Common myeloid progenitor, CD34-positive (primary cell): ENCODE results near the gene NOL4L. TPM values are rescaled to one million over a fixed set of nuclear protein-coding genes. Genes with fewer than 3 reads are reported as not detected.

ENCODE experiments used
- CTCF ChIA-PET: fragments of 350-600 bp; sonication (Branson Sonifier 250); formaldehyde crosslinking; loops from one replicate; lab custom pipeline; 2021; ENCODE audit warnings: antibody characterized with exemption; lab: Charles Lee
- POLR2A ChIA-PET: fragments of 350-600 bp; sonication (Branson Sonifier 250); formaldehyde crosslinking; loops from one replicate; lab custom pipeline; 2021; ENCODE audit warnings: antibody characterized with exemption; lab: Charles Lee
- DNase-seq, 3 donors: peaks; one replicate each; pipeline versions ENCODE4 v3.0.0 to v3.0.0-alpha.2; 2013
- H3K27ac ChIP-seq, 2 experiments: 1 replicate in 1 of 2; 2 replicates in 1 of 2; pipeline ENCODE4 v1.7.0; 2013; ENCODE audit warnings: inconsistent platforms in 2 of 2, low read length in 2 of 2, mild to moderate bottlenecking in 2 of 2, low read depth in 1 of 2, moderate library complexity in 1 of 2; ENCODE audit not compliant: severe bottlenecking in 2 of 2, insufficient read depth in 1 of 2, poor library complexity in 1 of 2
- H3K27me3 ChIP-seq, 5 experiments: replicated peaks in 2 of 5; 1 replicate in 3 of 5; 2 replicates in 2 of 5; pipeline versions ENCODE4 v1.6.1 to v1.7.0; 2013; ENCODE audit warnings: low read length in 4 of 5, mild to moderate bottlenecking in 2 of 5, moderate library complexity in 2 of 5, inconsistent platforms in 1 of 5; ENCODE audit not compliant: insufficient read depth in 5 of 5, control insufficient read depth in 4 of 5
- H3K36me3 ChIP-seq, 4 experiments: 1 replicate in 2 of 4; 2 replicates in 2 of 4; pipeline versions ENCODE4 v1.6.1 to v1.7.0; 2013; ENCODE audit warnings: low read length in 3 of 4, control low read depth in 1 of 4, mild to moderate bottlenecking in 1 of 4; ENCODE audit not compliant: control insufficient read depth in 4 of 4, insufficient read depth in 4 of 4
- H3K4me1 ChIP-seq, 4 experiments: 1 replicate in 3 of 4; 2 replicates in 1 of 4; pipeline versions ENCODE4 v1.6.1 to v1.7.1; 2013; ENCODE audit warnings: low read length in 3 of 4, mild to moderate bottlenecking in 3 of 4, control low read depth in 1 of 4, inconsistent platforms in 1 of 4, moderate library complexity in 1 of 4; ENCODE audit not compliant: control insufficient read depth in 4 of 4, insufficient read depth in 4 of 4; ENCODE audit errors: control extremely low read depth in 1 of 4
- H3K4me3 ChIP-seq, 7 experiments: 1 replicate in 4 of 7; 2 replicates in 3 of 7; pipeline versions ENCODE4 v1.5.1 to v1.7.0; 2013; ENCODE audit warnings: mild to moderate bottlenecking in 7 of 7, low read length in 6 of 7, moderate library complexity in 6 of 7, inconsistent platforms in 2 of 7, low read depth in 2 of 7, control low read depth in 1 of 7; ENCODE audit not compliant: insufficient read depth in 4 of 7, control insufficient read depth in 1 of 7; ENCODE audit errors: extremely low read depth in 1 of 7
- H3K9me3 ChIP-seq, 5 experiments: 1 replicate in 4 of 5; 2 replicates in 1 of 5; pipeline versions ENCODE4 v1.6.1 to v1.7.1; 2013; ENCODE audit warnings: low read length in 4 of 5, mild to moderate bottlenecking in 2 of 5, inconsistent platforms in 1 of 5, low read depth in 1 of 5, moderate library complexity in 1 of 5; ENCODE audit not compliant: control insufficient read depth in 4 of 5, insufficient read depth in 2 of 5; ENCODE audit errors: control extremely low read depth in 1 of 5
- WGBS: methylation state at CpG from one replicate; pipeline ENCODE4 v1.1.5; 2013; ENCODE audit not compliant: insufficient coverage; 5-methylcytosine and 5-hydroxymethylcytosine counted together
- polyA plus RNA-seq: library from polyadenylated mRNA; unstranded; fragments of 120-200 nt; gene quantifications from one replicate; pipeline ENCODE4 v1.2.1, GENCODE V29; 2013

NOL4L gene, protein sequence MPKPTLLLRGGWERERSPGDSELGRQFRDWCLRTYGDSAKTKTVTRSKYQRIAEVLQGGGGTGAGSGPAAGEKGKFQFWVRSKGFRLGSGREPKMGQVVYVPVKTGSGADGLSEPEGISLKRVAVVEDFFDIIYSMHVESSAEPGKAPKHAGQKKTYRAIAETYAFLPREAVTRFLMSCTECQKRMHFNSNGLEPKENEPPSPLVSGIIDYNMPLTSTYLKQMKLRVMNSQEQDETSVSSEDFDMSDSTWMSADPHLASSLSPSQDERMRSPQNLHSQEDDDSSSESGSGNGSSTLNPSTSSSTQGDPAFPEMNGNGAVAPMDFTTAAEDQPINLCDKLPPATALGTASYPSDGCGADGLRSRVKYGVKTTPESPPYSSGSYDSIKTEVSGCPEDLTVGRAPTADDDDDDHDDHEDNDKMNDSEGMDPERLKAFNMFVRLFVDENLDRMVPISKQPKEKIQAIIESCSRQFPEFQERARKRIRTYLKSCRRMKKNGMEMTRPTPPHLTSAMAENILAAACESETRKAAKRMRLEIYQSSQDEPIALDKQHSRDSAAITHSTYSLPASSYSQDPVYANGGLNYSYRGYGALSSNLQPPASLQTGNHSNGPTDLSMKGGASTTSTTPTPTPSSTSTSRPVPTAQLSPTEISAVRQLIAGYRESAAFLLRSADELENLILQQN
- polyA plus RNA-seq = 28.2 TPM

DNA sequence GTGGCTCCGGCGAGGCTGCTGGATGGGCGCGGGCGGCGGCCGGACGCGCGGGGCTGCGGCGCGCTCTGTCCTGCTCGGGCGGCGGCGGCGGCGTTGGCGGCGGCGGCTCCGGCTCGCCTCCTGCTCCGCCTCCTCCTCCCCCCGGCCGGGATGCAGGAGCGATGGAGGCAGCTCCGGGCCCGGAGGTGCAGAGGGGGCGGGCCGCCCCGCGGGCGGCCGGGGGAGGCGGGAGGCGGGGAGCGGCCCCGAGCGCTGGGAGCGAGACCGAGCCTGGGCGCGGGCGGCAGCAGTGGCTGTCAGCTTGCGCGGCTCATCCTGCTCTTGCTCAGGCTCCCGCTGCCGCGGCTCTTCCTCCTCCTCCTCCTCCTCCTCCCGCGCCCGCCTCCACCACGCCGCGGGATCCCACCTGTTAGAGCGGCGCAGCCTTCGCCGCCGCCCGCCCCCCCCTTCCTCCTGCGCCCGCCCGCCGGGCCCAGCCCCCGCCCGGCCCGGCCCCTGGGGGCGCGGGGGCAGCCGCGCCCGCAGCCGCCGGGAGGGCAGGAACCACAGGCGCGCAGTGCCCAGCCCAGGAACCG, at the start of gene NOL4L:
TSS of gene NOL4L (minus strand) at position 323 of the 575 bp plus-strand sequence. CDS start 443 bp downstream, outside the sequence.
- WGBS = 0% methylated on average over 50 of the region's 80 CpGs
- Histone ChIP-seq H3K36me3 (no peaks in the 10 kb centered on the region), H3K9me3 (no peaks in the 10 kb centered on the region), H3K4me3 (peak within 1 kb of the TSS; percentile 68 to 90 (median 84)), H3K4me1 (peaks cover 0 to 55% (median 43%) of the 10 kb centered on the region in 4 experiments), H3K27ac (no peak within 1 kb of the TSS), H3K27me3 (no peaks in the 10 kb centered on the region)
- POLR2A ChIA-PET = interaction anchor here (1.1 kb wide), 1 partner anchor 10 kb away, joined by 4 read pairs; no protein-coding TSS in a partner anchor
- peak in 1 of 3 donors; percentile 36 for DNase-seq
- CTCF ChIA-PET = interaction anchor here (0.7 to 3.8 kb wide), 7 partner anchors 42 to 452 kb away, joined by 3 to 13 read pairs (median 3); no protein-coding TSS in a partner anchor

DNA sequence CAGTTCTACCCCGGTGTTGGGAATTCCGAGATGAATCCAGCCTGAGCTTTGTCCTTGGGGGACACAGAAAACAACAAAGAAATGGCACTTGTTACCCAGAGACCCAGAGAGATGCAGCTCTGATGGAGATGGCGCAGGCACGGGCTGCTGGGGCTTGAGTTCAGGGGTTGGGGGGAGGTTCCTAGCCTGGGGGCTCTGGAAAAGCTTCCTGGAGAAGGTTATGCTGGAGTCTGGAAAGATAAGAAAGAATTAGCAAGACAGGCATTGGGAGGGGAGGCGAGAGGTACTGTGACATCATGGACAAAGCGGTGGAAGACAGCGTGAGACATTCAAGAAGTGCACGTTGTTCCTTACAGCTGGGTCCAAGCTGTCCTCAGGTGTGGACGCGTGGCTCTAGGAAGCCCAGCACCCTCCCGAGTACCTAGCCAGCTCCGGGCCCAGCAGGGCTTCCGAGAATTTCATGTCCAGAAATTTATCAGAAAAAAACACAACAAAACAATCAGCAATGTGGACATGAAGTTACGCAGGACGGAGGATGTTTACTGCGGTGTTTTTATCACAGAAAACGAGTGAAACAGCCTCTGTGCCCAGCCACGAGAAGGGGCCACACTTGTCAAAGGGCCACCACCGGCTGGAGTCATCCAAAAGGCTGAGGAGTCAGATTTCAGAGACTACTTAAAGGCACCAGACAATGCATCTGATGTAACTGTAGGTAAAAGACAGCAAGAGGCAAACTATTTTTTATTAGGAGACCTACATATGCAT, 49.1 kb upstream of the NOL4L start:
- Histone ChIP-seq H3K27ac (peak overlapping the region in 1 of 2 experiments; percentile 57), H3K27me3 (no peaks in the 10 kb centered on the region), H3K9me3 (no peaks in the 10 kb centered on the region), H3K4me1 (peaks cover 0 to 21% (median 7%) of the 10 kb centered on the region in 4 experiments), H3K4me3 (no peak overlapping the region), H3K36me3 (no peaks in the 10 kb centered on the region)
- DNase-seq = no peak
- ChIA-PET CTCF (interaction anchor here (1.5 kb wide), 1 partner anchor 15 kb away, joined by 3 read pairs; no protein-coding TSS in a partner anchor), POLR2A (interaction anchor here (0.7 kb wide), 1 partner anchor 42 kb away, joined by 3 read pairs; no protein-coding TSS in a partner anchor)
- 96% methylated on average over 19 of the region's 19 CpGs for WGBS

DNA sequence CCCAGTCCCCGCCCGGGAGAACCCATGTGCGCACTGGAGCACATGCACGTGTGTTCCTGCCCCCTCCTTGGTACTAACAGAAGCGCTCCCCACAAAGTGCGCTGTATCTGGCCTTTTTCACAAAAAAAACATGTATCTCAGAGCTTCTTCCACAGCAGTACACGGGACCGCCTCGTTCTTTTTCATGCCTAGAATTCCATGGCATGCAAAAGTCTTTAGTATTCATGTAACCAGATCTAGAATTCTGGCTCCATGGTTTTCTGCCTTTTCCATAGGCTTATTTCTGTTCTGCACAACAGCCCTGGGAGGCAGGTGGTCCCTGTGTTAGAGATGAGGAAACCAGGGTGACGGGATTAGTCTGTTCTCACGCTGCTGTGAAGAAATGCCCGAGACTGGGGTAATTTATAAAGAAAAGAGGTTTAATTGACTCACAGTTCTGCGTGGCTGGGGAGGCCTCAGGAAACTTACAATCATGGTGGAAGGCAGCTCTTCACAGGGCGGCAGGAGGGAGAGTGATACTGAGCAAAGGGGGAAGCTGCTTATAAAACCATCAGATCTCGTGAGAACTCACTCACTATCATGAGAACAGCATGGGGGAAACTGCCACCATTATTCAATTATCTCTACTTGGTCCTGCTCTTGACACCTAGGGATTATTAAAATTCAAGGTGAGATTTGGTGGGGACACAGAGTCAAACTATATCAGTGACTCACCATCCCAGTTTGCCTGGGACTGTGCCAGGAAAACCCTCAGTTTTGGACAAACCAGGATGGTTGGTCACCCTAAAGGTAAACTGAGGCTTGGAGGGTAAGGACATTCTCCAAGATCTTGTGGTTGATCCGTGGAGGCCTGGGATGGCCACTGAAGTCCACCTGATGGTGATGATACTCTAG, 47.6 kb upstream of the NOL4L start:
- no peaks in the 10 kb centered on the region for H3K9me3 ChIP-seq
- WGBS = 96% methylated on average over 9 of the region's 16 CpGs
- no peaks in the 10 kb centered on the region for H3K27me3 ChIP-seq
- ChIA-PET POLR2A (no interaction called here), CTCF (interaction anchor here (1.8 kb wide), 1 partner anchor 110 kb away, joined by 5 read pairs; no protein-coding TSS in a partner anchor)
- H3K36me3 ChIP-seq = no peaks in the 10 kb centered on the region
- DNase-seq = no peak
- H3K4me1 ChIP-seq = peaks cover 0 to 34% (median 20%) of the 10 kb centered on the region in 4 experiments
- no peak overlapping the region for H3K4me3 ChIP-seq
- peak overlapping the region in 1 of 2 experiments; percentile 72 for H3K27ac ChIP-seq

DNA sequence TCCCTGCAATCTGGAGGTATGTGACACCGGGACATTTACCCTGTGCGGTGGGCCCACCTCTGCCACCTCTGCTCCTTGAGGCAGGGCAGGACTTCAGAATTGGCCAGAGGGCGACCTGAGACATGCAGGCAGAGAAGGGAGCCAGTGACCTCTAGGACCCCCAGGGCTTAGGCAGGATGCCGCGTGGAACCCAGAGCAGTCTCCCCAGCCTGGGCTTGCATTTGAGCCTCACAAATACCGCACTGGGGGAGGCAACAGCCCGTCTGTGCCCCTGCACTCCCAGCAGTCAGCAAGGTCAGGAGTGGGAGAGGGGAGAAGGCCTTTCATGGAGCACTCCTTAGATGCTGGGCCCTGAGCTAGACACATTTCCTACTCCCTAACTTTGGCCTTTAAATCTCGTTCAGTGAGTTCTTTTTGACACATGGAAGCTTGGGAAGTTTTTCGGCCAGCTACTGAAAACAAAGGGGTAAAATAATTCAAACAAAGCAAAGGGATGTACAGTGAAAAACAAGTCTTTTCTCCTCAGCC, 46.9 kb upstream of the NOL4L start:
- Histone ChIP-seq H3K4me3 (no peak overlapping the region), H3K27ac (peak overlapping the region in 1 of 2 experiments; percentile 72), H3K36me3 (no peaks in the 10 kb centered on the region), H3K27me3 (no peaks in the 10 kb centered on the region), H3K9me3 (no peaks in the 10 kb centered on the region), H3K4me1 (peaks cover 0 to 41% (median 27%) of the 10 kb centered on the region in 4 experiments)
- POLR2A ChIA-PET = no interaction called here
- CTCF ChIA-PET = interaction anchor here (1.8 to 3.0 kb wide), 2 partner anchors 106 to 110 kb away, joined by 5 to 12 read pairs; no protein-coding TSS in a partner anchor
- no peak for DNase-seq
- 100% methylated on average over 8 of the region's 9 CpGs for WGBS

DNA sequence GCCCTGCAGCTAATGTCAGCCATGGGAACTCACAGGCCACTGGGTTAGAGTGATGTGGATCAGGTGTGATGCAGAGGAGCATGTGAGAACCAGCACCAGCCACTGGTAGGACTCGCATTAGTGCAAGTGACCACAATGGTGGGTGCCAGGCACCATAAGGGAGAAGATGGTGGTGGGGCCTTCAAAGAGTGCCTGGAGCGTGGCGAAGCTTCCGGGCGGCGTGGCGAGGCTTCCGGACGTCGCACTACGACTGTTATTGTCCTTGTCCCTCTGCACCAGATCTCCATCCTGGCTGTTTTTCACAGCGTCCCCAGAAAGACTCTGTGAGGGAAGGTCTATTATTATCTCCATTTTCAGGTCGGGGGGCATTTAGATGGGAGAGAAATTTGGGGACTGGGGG, 44.7 kb upstream of the NOL4L start:
- 100% methylated on average over 3 of the region's 13 CpGs for WGBS
- Histone ChIP-seq H3K36me3 (no peaks in the 10 kb centered on the region), H3K4me3 (no peak overlapping the region), H3K27ac (no peak overlapping the region), H3K4me1 (peaks cover 0 to 52% (median 34%) of the 10 kb centered on the region in 4 experiments), H3K27me3 (no peaks in the 10 kb centered on the region), H3K9me3 (no peaks in the 10 kb centered on the region)
- ChIA-PET CTCF (interaction anchor here (1.0 to 6.4 kb wide), 10 partner anchors 9 to 108 kb away, joined by 3 to 33 read pairs (median 3); no protein-coding TSS in a partner anchor), POLR2A (no interaction called here)
- DNase-seq = no peak
